Neuronal stem cell (in vitro differentiated cells): Measurements from ENCODE around the gene PSMA6.

Source experiments
- DNase-seq: peaks from one replicate; pipeline ENCODE4 v3.0.0-alpha.2; 2013; ENCODE audit warnings: low spot score
- H2AFZ ChIP-seq: one replicate; pipeline ENCODE4 v1.6.1; 2013; ENCODE audit warnings: mild to moderate bottlenecking, low read length, inconsistent platforms
- H2AK5ac ChIP-seq: 2 replicates; pipeline ENCODE4 v1.6.1; 2013; ENCODE audit warnings: low read depth, mild to moderate bottlenecking, inconsistent platforms, low read length, moderate library complexity, mixed read lengths
- H2BK120ac ChIP-seq: 2 replicates; pipeline ENCODE4 v1.6.1; 2013; ENCODE audit warnings: low read depth, mild to moderate bottlenecking, inconsistent platforms, low read length, moderate library complexity, mixed read lengths
- H2BK12ac ChIP-seq: one replicate; pipeline ENCODE4 v1.6.1; 2013; ENCODE audit warnings: low read length, inconsistent platforms
- H2BK15ac ChIP-seq: 2 replicates; pipeline ENCODE4 v1.6.1; 2013; ENCODE audit warnings: mild to moderate bottlenecking, low read length, inconsistent platforms, mixed read lengths
- H2BK5ac ChIP-seq: one replicate; pipeline ENCODE4 v1.6.1; 2013; ENCODE audit warnings: inconsistent platforms, mild to moderate bottlenecking, low read length, moderate library complexity
- H3K14ac ChIP-seq: one replicate; pipeline ENCODE4 v1.6.1; 2013; ENCODE audit warnings: low read length, inconsistent platforms
- H3K18ac ChIP-seq: 2 replicates; pipeline ENCODE4 v1.6.1; 2013; ENCODE audit warnings: low read length, inconsistent platforms
- H3K23ac ChIP-seq: 2 replicates; pipeline ENCODE4 v1.6.1; 2013; ENCODE audit warnings: low read depth, mild to moderate bottlenecking, mixed read lengths, low read length, inconsistent platforms; ENCODE audit not compliant: poor library complexity
- H3K27ac ChIP-seq: replicated peaks from 3 replicates; pipeline ENCODE4 v1.5.1; 2013; ENCODE audit warnings: low read length, inconsistent platforms
- H3K27me3 ChIP-seq, 3 experiments: 2 replicates each; pipeline ENCODE4 v1.6.1; 2013; ENCODE audit warnings: low read length in 3 of 3, mild to moderate bottlenecking in 2 of 3, inconsistent platforms in 1 of 3, low read depth in 1 of 3, mixed read lengths in 1 of 3, moderate library complexity in 1 of 3; ENCODE audit not compliant: control insufficient read depth in 3 of 3, insufficient read depth in 3 of 3
- H3K36me3 ChIP-seq, 2 donors: replicated peaks in 1 of 2; 2 replicates each; pipeline ENCODE4 v1.6.1; 2013; ENCODE audit warnings: low read length in 2 of 2; ENCODE audit not compliant: control insufficient read depth in 2 of 2, insufficient read depth in 2 of 2
- H3K4ac ChIP-seq: 2 replicates; pipeline ENCODE4 v1.6.1; 2013; ENCODE audit warnings: inconsistent platforms, mild to moderate bottlenecking, low read length, moderate library complexity
- H3K4me1 ChIP-seq, 2 donors: 1 replicate in 1 of 2; 2 replicates in 1 of 2; pipeline ENCODE4 v1.6.1; 2013; ENCODE audit warnings: low read length in 2 of 2, low read depth in 1 of 2; ENCODE audit not compliant: control insufficient read depth in 2 of 2, insufficient read depth in 1 of 2
- H3K4me2 ChIP-seq: one replicate; pipeline ENCODE4 v1.6.1; 2013; ENCODE audit warnings: mild to moderate bottlenecking, low read length, inconsistent platforms; ENCODE audit not compliant: insufficient read depth, poor library complexity, severe bottlenecking
- H3K4me3 ChIP-seq, 2 donors: 2 replicates each; pipeline ENCODE4 v1.5.1; 2013; ENCODE audit warnings: low read length in 2 of 2, mild to moderate bottlenecking in 2 of 2, inconsistent platforms in 1 of 2, moderate library complexity in 1 of 2
- H3K79me1 ChIP-seq: one replicate; pipeline ENCODE4 v1.6.1; 2013; ENCODE audit warnings: low read depth, mild to moderate bottlenecking, inconsistent platforms, low read length, moderate library complexity
- H3K9ac ChIP-seq: one replicate; pipeline ENCODE4 v1.6.1; 2013; ENCODE audit warnings: mild to moderate bottlenecking, low read depth, low read length, inconsistent platforms; ENCODE audit not compliant: poor library complexity
- H3K9me3 ChIP-seq, 2 donors: replicated peaks in 1 of 2; 2 replicates each; pipeline versions ENCODE3 to v1.6.1; 2013; ENCODE audit warnings: low read length in 2 of 2, mild to moderate bottlenecking in 2 of 2, inconsistent platforms in 1 of 2, low read depth in 1 of 2, mixed read lengths in 1 of 2, moderate library complexity in 1 of 2; ENCODE audit not compliant: control insufficient read depth in 2 of 2, insufficient read depth in 1 of 2
- H4K8ac ChIP-seq: one replicate; pipeline ENCODE4 v1.6.1; 2013; ENCODE audit warnings: low read depth, mild to moderate bottlenecking, inconsistent platforms, low read length, moderate library complexity
- H4K91ac ChIP-seq: one replicate; pipeline ENCODE4 v1.6.1; 2013; ENCODE audit warnings: low read length, low read depth, mild to moderate bottlenecking, inconsistent platforms; ENCODE audit not compliant: poor library complexity
- WGBS, 2 donors: extraction: QIAGEN DNeasy Blood & Tissue Kit; methylation state at CpG; one replicate each; pipeline ENCODE4 v1.1.7; 2013; ENCODE audit warnings: missing lambda C conversion rate in 2 of 2, mixed read lengths in 1 of 2; ENCODE audit not compliant: insufficient read length in 2 of 2, insufficient replicate concordance in 1 of 2; ENCODE audit errors: extremely low coverage in 2 of 2; 5-methylcytosine and 5-hydroxymethylcytosine counted together

The PSMA6 gene

DNA sequence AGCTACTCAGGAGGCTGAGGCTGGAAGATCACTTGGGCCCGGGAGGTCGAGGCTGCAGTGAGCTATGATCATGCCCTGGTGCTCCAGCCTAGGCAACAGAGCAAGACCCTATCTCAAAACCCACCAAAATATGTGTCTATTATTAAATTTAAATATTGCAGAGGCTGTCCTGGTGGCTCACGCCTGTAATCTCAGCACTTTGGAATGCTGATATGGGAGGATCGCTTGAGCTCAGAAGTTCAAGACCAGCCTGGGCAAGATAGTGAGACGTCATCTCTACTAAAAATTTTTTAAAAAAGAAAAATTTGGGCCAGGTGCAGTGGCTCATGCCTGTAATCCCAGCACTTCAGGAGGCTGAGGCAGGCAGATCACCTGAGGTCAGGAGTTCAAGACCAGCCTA, 13.9 kb downstream of the PSMA6 start:
- Histone ChIP-seq H2AK5ac (no peak overlapping the region), H3K4ac (no peak overlapping the region), H3K27ac (no peak overlapping the region), H3K18ac (no peak overlapping the region), H3K4me1 (no peaks in the 10 kb centered on the region), H4K8ac (no peak overlapping the region), H3K36me3 (peaks cover 9 to 55% of the 10 kb centered on the region in 2 donors), H4K91ac (no peak overlapping the region), H2BK5ac (no peak overlapping the region), H2AFZ (no peak overlapping the region), H3K4me2 (no peak overlapping the region), H3K9me3 (no peaks in the 10 kb centered on the region), H3K4me3 (no peak overlapping the region), H2BK12ac (no peak overlapping the region), H3K9ac (no peak overlapping the region), H2BK15ac (no peak overlapping the region), H2BK120ac (no peak overlapping the region), H3K23ac (no peak overlapping the region), H3K79me1 (peaks cover 10% of the 10 kb centered on the region), H3K14ac (no peak overlapping the region), H3K27me3 (no peaks in the 10 kb centered on the region)
- no peak for DNase-seq
- no CpG with 5 or more reads among the region's 5 CpGs for WGBS, 2 donors

DNA sequence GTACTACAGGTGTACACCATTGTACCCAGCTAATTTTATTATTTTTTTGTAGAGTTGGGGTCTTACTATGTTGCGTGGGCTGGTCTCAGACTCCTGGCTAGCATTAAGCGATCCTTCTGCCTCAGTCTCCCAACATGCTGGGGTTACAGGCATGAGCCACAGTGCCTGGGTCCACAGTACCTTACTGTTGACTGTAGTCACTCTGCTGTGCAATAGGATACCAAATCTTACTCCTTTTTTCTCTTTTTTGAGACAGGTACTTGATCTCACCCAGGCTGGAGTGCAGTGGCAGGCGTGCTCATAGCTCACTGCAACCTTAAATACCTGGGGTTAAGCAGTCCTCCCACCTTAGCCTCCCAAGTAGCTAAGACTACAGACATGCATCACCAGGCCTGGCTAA, 25.6 kb downstream of the PSMA6 start:
- H2AK5ac ChIP-seq: no peak overlapping the region
- no peak overlapping the region for H2BK120ac ChIP-seq
- no peak overlapping the region for H4K91ac ChIP-seq
- no peak overlapping the region for H3K23ac ChIP-seq
- H3K27me3 ChIP-seq: no peaks in the 10 kb centered on the region
- no peak overlapping the region for H3K4me2 ChIP-seq
- H2BK5ac ChIP-seq: no peak overlapping the region
- H3K18ac ChIP-seq: no peak overlapping the region
- peak overlapping the region in 1 of 2 donors; percentile 67 for H3K4me3 ChIP-seq
- no peak overlapping the region for H2BK12ac ChIP-seq
- H3K9ac ChIP-seq: no peak overlapping the region
- H4K8ac ChIP-seq: no peak overlapping the region
- H3K4me1 ChIP-seq: no peaks in the 10 kb centered on the region
- DNase-seq: no peak
- WGBS, 2 donors: no CpG with 5 or more reads among the region's 3 CpGs
- no peak overlapping the region for H3K4ac ChIP-seq
- no peak overlapping the region for H3K27ac ChIP-seq
- no peak overlapping the region for H3K14ac ChIP-seq
- no peaks in the 10 kb centered on the region for H3K79me1 ChIP-seq
- H3K36me3 ChIP-seq: peaks cover 9 to 68% of the 10 kb centered on the region in 2 donors
- H2AFZ ChIP-seq: no peak overlapping the region
- H2BK15ac ChIP-seq: no peak overlapping the region
- no peaks in the 10 kb centered on the region for H3K9me3 ChIP-seq

DNA sequence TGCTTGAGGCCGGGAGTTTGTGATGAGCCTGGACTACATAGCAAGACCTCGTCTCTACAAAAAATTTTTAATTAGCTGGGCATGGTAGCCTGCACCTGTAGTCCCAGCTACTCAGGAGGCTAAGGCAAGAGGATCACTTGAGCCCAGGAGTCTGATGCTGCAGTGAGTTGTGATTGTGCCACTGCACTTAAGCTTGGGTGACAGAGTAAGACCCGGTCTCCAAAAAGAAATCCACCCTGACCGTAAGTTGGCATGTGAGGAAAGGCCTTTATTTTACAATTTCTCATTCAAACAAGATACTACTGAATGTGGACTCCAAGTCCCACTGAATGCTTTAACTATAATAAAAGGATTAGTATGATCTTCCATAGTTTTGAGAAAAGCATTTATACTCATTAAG, 27.3 kb downstream of the PSMA6 start:
- Histone ChIP-seq H3K4me3 (no peak overlapping the region), H3K4me2 (no peak overlapping the region), H3K79me1 (no peaks in the 10 kb centered on the region), H3K23ac (no peak overlapping the region), H2BK5ac (no peak overlapping the region), H3K9ac (no peak overlapping the region), H2AK5ac (no peak overlapping the region), H4K91ac (no peak overlapping the region), H2BK12ac (no peak overlapping the region), H3K27me3 (no peaks in the 10 kb centered on the region), H2BK15ac (no peak overlapping the region), H2BK120ac (no peak overlapping the region), H3K4ac (no peak overlapping the region), H3K18ac (no peak overlapping the region), H4K8ac (no peak overlapping the region), H3K14ac (no peak overlapping the region), H3K4me1 (no peaks in the 10 kb centered on the region), H3K9me3 (no peaks in the 10 kb centered on the region), H3K27ac (no peak overlapping the region), H2AFZ (no peak overlapping the region), H3K36me3 (peaks cover 9 to 51% of the 10 kb centered on the region in 2 donors)
- WGBS, 2 donors: no CpG with 5 or more reads among the region's 4 CpGs
- DNase-seq: no peak

DNA sequence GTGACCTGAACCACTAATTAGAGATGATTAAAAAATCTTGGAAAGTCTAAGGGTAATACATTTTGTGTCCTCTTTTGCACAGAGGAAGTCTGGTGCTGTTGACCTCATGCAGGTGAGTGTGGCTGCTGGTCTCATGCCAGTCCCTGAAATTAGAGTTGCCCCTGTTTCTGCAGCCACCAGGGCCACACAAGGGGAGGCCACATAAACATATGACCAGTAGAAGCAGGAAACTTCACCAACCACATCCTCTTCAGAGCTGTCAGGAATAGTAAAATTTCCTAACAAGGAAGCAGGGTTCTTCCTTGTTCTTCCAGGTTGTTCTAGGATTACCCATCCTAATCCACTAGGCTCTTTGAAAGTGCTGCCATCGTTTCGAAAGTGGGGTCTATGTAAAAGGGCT, 28.3 kb downstream of the PSMA6 start:
- Histone ChIP-seq H3K4ac (no peak overlapping the region), H3K27me3 (no peaks in the 10 kb centered on the region), H2AK5ac (no peak overlapping the region), H3K4me3 (no peak overlapping the region), H2BK15ac (no peak overlapping the region), H3K23ac (no peak overlapping the region), H3K18ac (no peak overlapping the region), H3K79me1 (no peaks in the 10 kb centered on the region), H3K9me3 (no peaks in the 10 kb centered on the region), H2BK5ac (no peak overlapping the region), H4K8ac (no peak overlapping the region), H3K27ac (no peak overlapping the region), H3K36me3 (peaks cover 5 to 42% of the 10 kb centered on the region in 2 donors), H3K9ac (no peak overlapping the region), H3K14ac (no peak overlapping the region), H3K4me1 (no peaks in the 10 kb centered on the region), H2BK12ac (no peak overlapping the region), H2AFZ (no peak overlapping the region), H4K91ac (no peak overlapping the region), H3K4me2 (no peak overlapping the region), H2BK120ac (no peak overlapping the region)
- no CpG with 5 or more reads among the region's 2 CpGs for WGBS, 2 donors
- DNase-seq: no peak
